Liver (tissue), 9 donors: ENCODE measurements around the gene MARK3. TPM values are rescaled to one million over a fixed set of nuclear protein-coding genes. Genes with fewer than 3 reads are reported as not detected.

Experiments
- DNase-seq: peaks from one replicate; pipeline ENCODE4 v3.0.0-alpha.2; 2017; ENCODE audit warnings: low spot score
- H3K27ac ChIP-seq, 2 donors: one replicate each; pipeline ENCODE4 v1.7.0; 2013; ENCODE audit warnings: inconsistent platforms in 2 of 2, low read length in 2 of 2, control low read depth in 1 of 2, low read depth in 1 of 2, mild to moderate bottlenecking in 1 of 2
- H3K27me3 ChIP-seq, 4 donors: one replicate each; pipeline versions ENCODE4 v1.6.1 to v1.7.0; 2013; ENCODE audit warnings: low read length in 3 of 4, inconsistent platforms in 1 of 4, mild to moderate bottlenecking in 1 of 4, moderate library complexity in 1 of 4; ENCODE audit not compliant: control insufficient read depth in 4 of 4, insufficient read depth in 4 of 4
- H3K36me3 ChIP-seq, 4 donors: one replicate each; pipeline versions ENCODE4 v1.6.1 to v1.7.0; 2013; ENCODE audit warnings: low read length in 3 of 4, mild to moderate bottlenecking in 3 of 4, low read depth in 1 of 4, moderate library complexity in 1 of 4; ENCODE audit not compliant: control insufficient read depth in 4 of 4, insufficient read depth in 3 of 4
- H3K4me1 ChIP-seq, 4 donors: one replicate each; pipeline versions ENCODE4 v1.6.1 to v1.7.0; 2013; ENCODE audit warnings: low read length in 3 of 4, mild to moderate bottlenecking in 3 of 4, moderate library complexity in 1 of 4; ENCODE audit not compliant: control insufficient read depth in 4 of 4, insufficient read depth in 4 of 4
- H3K4me3 ChIP-seq, 3 donors: one replicate each; pipeline versions ENCODE4 v1.6.1 to v1.7.0; 2013; ENCODE audit warnings: low read length in 3 of 3, control low read depth in 1 of 3, low read depth in 1 of 3, mild to moderate bottlenecking in 1 of 3
- H3K9ac ChIP-seq, 2 donors: one replicate each; pipeline ENCODE4 v1.7.0; 2013; ENCODE audit warnings: low read length in 2 of 2, mild to moderate bottlenecking in 2 of 2, moderate library complexity in 2 of 2, control low read depth in 1 of 2, low read depth in 1 of 2
- H3K9me3 ChIP-seq, 4 donors: one replicate each; pipeline versions ENCODE4 v1.6.1 to v1.7.0; 2013; ENCODE audit warnings: low read length in 3 of 4; ENCODE audit not compliant: control insufficient read depth in 4 of 4
- CTCF ChIP-seq: fragments of 150-350 bp; IDR thresholded peaks from 2 replicates; pipeline ENCODE4 v1.5.1; 2017; ENCODE audit warnings: improper control_type of control experiment, low read depth, low read length; ENCODE audit not compliant: missing input control
- EGR1 ChIP-seq, 2 donors: IDR thresholded peaks; 2 replicates each; pipeline ENCODE4 v1.6.1; 2016 to 2018; ENCODE audit warnings: antibody characterized with exemption in 2 of 2, low read depth in 2 of 2
- FOXA1 ChIP-seq: IDR thresholded peaks from 2 replicates; pipeline ENCODE4 v1.6.1; 2016; ENCODE audit warnings: antibody characterized with exemption
- FOXA2 ChIP-seq: IDR thresholded peaks from 2 replicates; pipeline ENCODE4 v1.6.1; 2016; ENCODE audit warnings: antibody characterized with exemption
- GABPA ChIP-seq, 2 donors: IDR thresholded peaks in 1 of 2; conservative IDR thresholded peaks in 1 of 2; 2 replicates each; pipeline ENCODE4 v1.6.1; 2016; ENCODE audit warnings: antibody characterized with exemption in 2 of 2, mild to moderate bottlenecking in 1 of 2, moderate library complexity in 1 of 2
- HNF4A ChIP-seq, 2 donors: conservative IDR thresholded peaks; 2 replicates each; pipeline ENCODE4 v1.6.1; 2016; ENCODE audit warnings: antibody characterized with exemption in 2 of 2, mild to moderate bottlenecking in 2 of 2
- HNF4G ChIP-seq: IDR thresholded peaks from 2 replicates; pipeline ENCODE4 v1.6.1; 2016; ENCODE audit warnings: antibody characterized with exemption
- NR2F2 ChIP-seq: IDR thresholded peaks from 2 replicates; pipeline ENCODE4 v1.6.1; 2016; ENCODE audit warnings: antibody characterized with exemption
- RAD21 ChIP-seq, 2 donors: IDR thresholded peaks; 2 replicates each; pipeline ENCODE4 v1.6.1; 2016; ENCODE audit warnings: antibody characterized with exemption in 2 of 2, mild to moderate bottlenecking in 2 of 2
- REST ChIP-seq: IDR thresholded peaks from 2 replicates; pipeline ENCODE4 v1.6.1; 2016; ENCODE audit warnings: antibody characterized with exemption, mild to moderate bottlenecking
- RXRA ChIP-seq, 2 donors: IDR thresholded peaks; 2 replicates each; pipeline ENCODE4 v1.6.1; 2017 to 2018; ENCODE audit warnings: antibody characterized with exemption in 2 of 2, mild to moderate bottlenecking in 1 of 2
- SP1 ChIP-seq: IDR thresholded peaks from 2 replicates; pipeline ENCODE4 v1.6.1; 2018; ENCODE audit warnings: antibody characterized with exemption, mild to moderate bottlenecking
- TAF1 ChIP-seq: conservative IDR thresholded peaks from 2 replicates; pipeline ENCODE4 v1.6.1; 2016; ENCODE audit warnings: antibody characterized with exemption, mild to moderate bottlenecking
- YY1 ChIP-seq: IDR thresholded peaks from 2 replicates; pipeline ENCODE4 v1.6.1; 2016; ENCODE audit warnings: antibody characterized with exemption, mild to moderate bottlenecking
- WGBS: extraction: QIAGEN DNeasy Blood & Tissue Kit; methylation state at CpG from one replicate; pipeline ENCODE4 v1.1.7; 2013; 5-methylcytosine and 5-hydroxymethylcytosine counted together
- polyA plus RNA-seq, 2 donors: library from polyadenylated mRNA; stranded (reverse) in 1 of 2; unstranded in 1 of 2; fragments of 200-250 nt in 1 of 2; fragments of >200 nt in 1 of 2; fragmentation: Nextera tagmentation in 1 of 2; extraction: Ambion mirVana in 1 of 2; gene quantifications; one replicate each; pipeline versions ENCODE4 v1.2.1 to v1.2.3, GENCODE V29; 2013 to 2015
- total RNA-seq, 2 donors: library from RNA; depleted of rRNA; stranded (reverse); fragments of >200 nt; gene quantifications; one replicate each; pipeline ENCODE4 v1.2.3, GENCODE V29; 2014
- TF ChIP-seq, protein P1 (sequence below): IDR thresholded peaks from 2 replicates; pipeline ENCODE4 v1.6.1; 2016; ENCODE audit warnings: antibody characterized with exemption
- TF ChIP-seq, protein P2 (sequence below): IDR thresholded peaks from 2 replicates; pipeline ENCODE4 v1.6.1; 2016; ENCODE audit warnings: antibody characterized with exemption
- donor health status: healthy.
- donor health status: healthy.
- donor health status: healthy.
- donor health status: healthy.
- donor health status: healthy.

MARK3 gene
- total and polyA plus RNA-seq, 4 donors: 14.1 to 86.0 (median 33.0) TPM

- 74% methylated on average over 5 of the region's 5 CpGs for WGBS
These were observed 6.9 kb downstream of the MARK3 start for GRCh38 chr14:103392106-103392505.

DNA sequence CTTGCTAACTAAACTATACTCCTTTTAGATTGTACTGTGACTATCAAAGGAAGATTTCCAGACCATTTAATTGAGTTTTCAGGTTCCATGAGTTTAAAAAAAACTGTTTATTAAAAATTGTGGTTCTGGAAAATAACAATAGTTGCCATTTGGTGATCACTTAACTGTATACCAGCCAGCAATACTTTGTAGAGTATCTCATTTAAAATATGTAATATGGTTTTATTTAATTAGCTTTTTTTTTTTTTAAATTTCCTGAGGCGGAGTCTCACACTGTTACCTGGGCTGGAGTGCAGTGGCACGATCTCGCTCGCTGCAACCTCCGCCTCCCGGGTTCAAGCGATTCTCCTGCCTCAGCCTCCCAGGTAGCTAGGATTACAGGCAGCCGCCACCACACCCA is 7.4 kb downstream of the MARK3 start:
- no peak for DNase-seq
- TF ChIP-seq FOXA1 (no peak), REST (no peak), YY1 (no peak), RAD21 (IDR thresholded peaks at IDR 0.05) (no peak), GABPA (IDR thresholded peaks at IDR 0.05 in 1 of 2, conservative IDR thresholded peaks at IDR 0.05 in 1 of 2) (no peak)
- TF ChIP-seq, protein P1, sequence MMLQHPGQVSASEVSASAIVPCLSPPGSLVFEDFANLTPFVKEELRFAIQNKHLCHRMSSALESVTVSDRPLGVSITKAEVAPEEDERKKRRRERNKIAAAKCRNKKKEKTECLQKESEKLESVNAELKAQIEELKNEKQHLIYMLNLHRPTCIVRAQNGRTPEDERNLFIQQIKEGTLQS: no peak
- Histone ChIP-seq H3K4me1 (peaks cover 15 to 35% (median 16%) of the 10 kb centered on the region in 4 donors), H3K9ac (no peak overlapping the region), H3K9me3 (no peaks in the 10 kb centered on the region), H3K27me3 (no peaks in the 10 kb centered on the region), H3K36me3 (no peaks in the 10 kb centered on the region), H3K27ac (no peak overlapping the region), H3K4me3 (no peak overlapping the region)
- WGBS: 93% methylated on average over 8 of the region's 8 CpGs

More at GRCh38 chr14:103392106-103392505, 6.9 kb downstream of the MARK3 start:
- no peak overlapping the region for H3K27ac ChIP-seq
- peaks cover 17 to 36% (median 17%) of the 10 kb centered on the region in 4 donors for H3K4me1 ChIP-seq
- no peak overlapping the region for H3K9ac ChIP-seq
- H3K4me3 ChIP-seq: no peak overlapping the region
- TF ChIP-seq, protein P2, sequence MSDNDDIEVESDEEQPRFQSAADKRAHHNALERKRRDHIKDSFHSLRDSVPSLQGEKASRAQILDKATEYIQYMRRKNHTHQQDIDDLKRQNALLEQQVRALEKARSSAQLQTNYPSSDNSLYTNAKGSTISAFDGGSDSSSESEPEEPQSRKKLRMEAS: no peak
- TF ChIP-seq GABPA (IDR thresholded peaks at IDR 0.05 in 1 of 2, conservative IDR thresholded peaks at IDR 0.05 in 1 of 2): no peak
- TF ChIP-seq FOXA1: no peak
- no peaks in the 10 kb centered on the region for H3K9me3 ChIP-seq
- no peak for DNase-seq
- H3K36me3 ChIP-seq: no peaks in the 10 kb centered on the region
- H3K27me3 ChIP-seq: no peaks in the 10 kb centered on the region

- H3K27me3 ChIP-seq: no peaks in the 10 kb centered on the region
- no peak overlapping the region for H3K9ac ChIP-seq
- peaks cover 11 to 31% (median 14%) of the 10 kb centered on the region in 4 donors for H3K4me1 ChIP-seq
- H3K27ac ChIP-seq: no peak overlapping the region
- DNase-seq: no peak
- no peak overlapping the region for H3K4me3 ChIP-seq
- H3K36me3 ChIP-seq: no peaks in the 10 kb centered on the region
- H3K9me3 ChIP-seq: no peaks in the 10 kb centered on the region
- WGBS: 62% methylated on average over 6 of the region's 6 CpGs
- TF ChIP-seq, protein P2: no peak
- TF ChIP-seq NR2F2: no peak
- no peak for TF ChIP-seq GABPA (IDR thresholded peaks at IDR 0.05 in 1 of 2, conservative IDR thresholded peaks at IDR 0.05 in 1 of 2)
- no peak for TF ChIP-seq EGR1 (IDR thresholded peaks at IDR 0.05; ENCODE audit: low read depth in 2 of 2)
- TF ChIP-seq FOXA1: no peak
- TF ChIP-seq FOXA2: no peak
- no peak for TF ChIP-seq RXRA (IDR thresholded peaks at IDR 0.05)
- no peak for TF ChIP-seq YY1
- TF ChIP-seq RAD21 (IDR thresholded peaks at IDR 0.05): no peak
- no peak for TF ChIP-seq SP1
- no peak for TF ChIP-seq HNF4A (conservative IDR thresholded peaks at IDR 0.05)
- no peak for TF ChIP-seq HNF4G
- TF ChIP-seq TAF1: no peak
- no peak for TF ChIP-seq REST
- no peak for TF ChIP-seq CTCF
These were observed 7.9 kb downstream of the MARK3 start for GRCh38 chr14:103393070-103393469.
